Skin epidermis (tissue), 12 donors: Measurements from ENCODE around the gene TRABD2A.
"Not testable (repeated sequence)": the region's sequence is repeated elsewhere in the genome, so short reads cannot be mapped to it uniquely, and the experiment has no call there.

Experiments
- H3K27ac ChIP-seq, 21 experiments: fragments of 200-600 bp; sonication (generic) in 11 of 21; one replicate each; pipeline ENCODE4 v1.5.0; 2020; ENCODE audit warnings: mild to moderate bottlenecking in 3 of 21, inconsistent platforms in 2 of 21, moderate library complexity in 2 of 21
- H3K4me3 ChIP-seq, 7 experiments: fragments of 200-600 bp; sonication (generic) in 2 of 7; one replicate each; pipeline ENCODE4 v1.5.0; 2020; ENCODE audit warnings: inconsistent platforms in 2 of 7, mild to moderate bottlenecking in 2 of 7, moderate library complexity in 1 of 7

TRABD2A gene

GRCh38 chr2:84885111-84885510 lies 4.2 kb upstream of the TRABD2A start:
- Histone ChIP-seq H3K27ac (no peak overlapping the region), H3K4me3 (no peak overlapping the region)

GRCh38 chr2:84884449-84884848 lies 3.6 kb upstream of the TRABD2A start:
- no peak overlapping the region for H3K4me3 ChIP-seq
- no peak overlapping the region for H3K27ac ChIP-seq

GRCh38 chr2:84882775-84883550 lies 2.1 kb upstream of the TRABD2A start:
- Histone ChIP-seq H3K27ac (no peak overlapping the region), H3K4me3 (no peak overlapping the region)

GRCh38 chr2:84882414-84882738 lies 1.5 kb upstream of the TRABD2A start:
- Histone ChIP-seq H3K4me3 (peak overlapping the region in 1 of 7 experiments; percentile 43), H3K27ac (peak overlapping the region in 2 of 21 experiments; percentile 49 to 83)

GRCh38 chr2:84881581-84882413 lies 913 bp upstream of the TRABD2A start:
- peak overlapping the region; percentile 41 to 53 (median 44) for H3K4me3 ChIP-seq
- peak overlapping the region in 9 of 21 experiments; percentile 7 to 83 (median 51) for H3K27ac ChIP-seq

- Histone ChIP-seq H3K4me3 (peak overlapping the region; percentile 41 to 53 (median 44)), H3K27ac (peak overlapping the region in 13 of 21 experiments; percentile 11 to 83 (median 48))
Observed at GRCh38 chr2:84880395-84880644, 564 bp downstream of the TRABD2A start.

- H3K27ac ChIP-seq: peak overlapping the region in 9 of 21 experiments; percentile 11 to 83 (median 56)
- peak overlapping the region; percentile 41 to 53 (median 44) for H3K4me3 ChIP-seq
Observed at GRCh38 chr2:84879584-84880394, 1.1 kb downstream of the TRABD2A start.

GRCh38 chr2:84878896-84879583 lies 1.8 kb downstream of the TRABD2A start:
- peak overlapping the region in 4 of 7 experiments; percentile 42 to 53 (median 47) for H3K4me3 ChIP-seq
- H3K27ac ChIP-seq: peak overlapping the region in 1 of 21 experiments; percentile 71

- Histone ChIP-seq H3K27ac (no peak overlapping the region), H3K4me3 (no peak overlapping the region)
Observed at GRCh38 chr2:84878459-84878858, 2.4 kb downstream of the TRABD2A start.

- H3K27ac ChIP-seq: no peak overlapping the region
- no peak overlapping the region for H3K4me3 ChIP-seq
Observed at GRCh38 chr2:84876369-84876768, 4.5 kb downstream of the TRABD2A start.

- H3K4me3 ChIP-seq: not testable (repeated sequence)
- peak overlapping the region in 1 of 21 experiments; percentile 25 for H3K27ac ChIP-seq
Observed at GRCh38 chr2:84875619-84876018, 5.3 kb downstream of the TRABD2A start.

GRCh38 chr2:84875213-84875560 lies 5.7 kb downstream of the TRABD2A start:
- Histone ChIP-seq H3K4me3 (no peak overlapping the region), H3K27ac (peak overlapping the region in 1 of 21 experiments; percentile 25)

GRCh38 chr2:84874381-84875212 lies 6.3 kb downstream of the TRABD2A start:
- Histone ChIP-seq H3K27ac (peak overlapping the region in 1 of 21 experiments; percentile 29), H3K4me3 (no peak overlapping the region)

GRCh38 chr2:84873350-84873749 lies 7.5 kb downstream of the TRABD2A start:
- Histone ChIP-seq H3K27ac (no peak overlapping the region), H3K4me3 (no peak overlapping the region)

GRCh38 chr2:84872691-84873090 lies 8.2 kb downstream of the TRABD2A start:
- H3K27ac ChIP-seq, H3K4me3 ChIP-seq: not testable (repeated sequence)

- H3K27ac ChIP-seq: no peak overlapping the region
Observed at GRCh38 chr2:84870306-84870705, 10.6 kb downstream of the TRABD2A start.

GRCh38 chr2:84868327-84868726 lies 12.6 kb downstream of the TRABD2A start:
- H3K4me3 ChIP-seq, H3K27ac ChIP-seq: not testable (repeated sequence)

More at GRCh38 chr2:84870306-84870705, 10.6 kb downstream of the TRABD2A start:
- no peak overlapping the region for H3K4me3 ChIP-seq

GRCh38 chr2:84866122-84866521 lies 14.8 kb downstream of the TRABD2A start:
- Histone ChIP-seq H3K4me3 (no peak overlapping the region), H3K27ac (peak overlapping the region in 2 of 21 experiments; percentile 38 to 48)
